ENCODE measurements around the gene DNAJC16. TPM values are rescaled to one million over a fixed set of nuclear protein-coding genes. Genes with fewer than 3 reads are reported as not detected.

Gene DNAJC16
- polyA plus RNA-seq, 3 donors from 2014 or later = 3.7 to 8.9 (median 4.0) TPM

- DNase-seq = no peak
- Mint-ChIP-seq H3K27ac (no peak overlapping the region), H3K27me3 (ENCODE audit: low read depth in 3 of 3) (no peaks in the 10 kb centered on the region), H3K4me3 (no peak overlapping the region), H3K4me1 (no peaks in the 10 kb centered on the region), H3K36me3 (peaks cover 4 to 27% (median 7%) of the 10 kb centered on the region in 3 donors), H3K9me3 (no peaks in the 10 kb centered on the region)
Observed at GRCh38 chr1:15570861-15571260, 44.2 kb downstream of the DNAJC16 start.

GRCh38 chr1:15571266-15571665 lies 44.6 kb downstream of the DNAJC16 start:
- H3K4me1 Mint-ChIP-seq = no peaks in the 10 kb centered on the region
- peaks cover 0 to 23% (median 7%) of the 10 kb centered on the region in 3 donors for H3K36me3 Mint-ChIP-seq
- H3K9me3 Mint-ChIP-seq = no peaks in the 10 kb centered on the region
- DNase-seq = no peak
- peak overlapping the region in 4 of 6 donors; percentile 3 to 53 (median 12) for H3K27ac Mint-ChIP-seq
- no peaks in the 10 kb centered on the region for H3K27me3 Mint-ChIP-seq (ENCODE audit: low read depth in 3 of 3)
- no peak overlapping the region for H3K4me3 Mint-ChIP-seq

- H3K27me3 Mint-ChIP-seq (ENCODE audit: low read depth in 3 of 3) = no peaks in the 10 kb centered on the region
- H3K36me3 Mint-ChIP-seq = peaks cover 0 to 3% (median under 1%) of the 10 kb centered on the region in 3 donors
- H3K27ac Mint-ChIP-seq = peak overlapping the region in 1 of 6 donors; percentile 19
- H3K4me1 Mint-ChIP-seq = peaks cover under 1% of the 10 kb centered on the region in 2 donors
- H3K9me3 Mint-ChIP-seq = no peaks in the 10 kb centered on the region
- no peak for DNase-seq
- H3K4me3 Mint-ChIP-seq = no peak overlapping the region
Observed at GRCh38 chr1:15573477-15573876, 46.8 kb downstream of the DNAJC16 start.

GRCh38 chr1:15574741-15575140 lies 48.1 kb downstream of the DNAJC16 start:
- Mint-ChIP-seq H3K4me1 (peaks cover 13% of the 10 kb centered on the region in 2 donors), H3K4me3 (no peak overlapping the region), H3K27ac (peak overlapping the region in 2 of 6 donors; percentile 21 to 22), H3K9me3 (no peaks in the 10 kb centered on the region), H3K27me3 (ENCODE audit: low read depth in 3 of 3) (peaks cover 0 to 3% (median 0%) of the 10 kb centered on the region in 3 donors), H3K36me3 (peaks cover 0 to 3% (median 0%) of the 10 kb centered on the region in 3 donors)
- no peak for DNase-seq

- Mint-ChIP-seq H3K36me3 (peaks cover 0 to 3% (median 0%) of the 10 kb centered on the region in 3 donors), H3K4me3 (no peak overlapping the region), H3K27me3 (ENCODE audit: low read depth in 3 of 3) (peaks cover 0 to 3% (median 0%) of the 10 kb centered on the region in 3 donors), H3K9me3 (no peaks in the 10 kb centered on the region), H3K4me1 (peaks cover 15% of the 10 kb centered on the region in 2 donors), H3K27ac (no peak overlapping the region)
- no peak for DNase-seq
Observed at GRCh38 chr1:15575549-15576150, 49.0 kb downstream of the DNAJC16 start.

- Mint-ChIP-seq H3K4me3 (no peak overlapping the region), H3K36me3 (no peaks in the 10 kb centered on the region), H3K27ac (no peak overlapping the region), H3K27me3 (ENCODE audit: low read depth in 3 of 3) (peaks cover 0 to 3% (median 0%) of the 10 kb centered on the region in 3 donors), H3K9me3 (no peaks in the 10 kb centered on the region), H3K4me1 (peaks cover 15% of the 10 kb centered on the region in 2 donors)
- DNase-seq = no peak
Observed at GRCh38 chr1:15577691-15578090, 51.0 kb downstream of the DNAJC16 start.

- Mint-ChIP-seq H3K27me3 (ENCODE audit: low read depth in 3 of 3) (peaks cover 0 to 3% (median 0%) of the 10 kb centered on the region in 3 donors), H3K27ac (peak overlapping the region; percentile 10 to 73 (median 44)), H3K4me1 (peaks cover 18 to 22% of the 10 kb centered on the region in 2 donors), H3K4me3 (no peak overlapping the region), H3K9me3 (no peaks in the 10 kb centered on the region), H3K36me3 (no peaks in the 10 kb centered on the region)
- DNase-seq = no peak
Observed at GRCh38 chr1:15578921-15579682, 52.5 kb downstream of the DNAJC16 start.

GRCh38 chr1:15579683-15580047 lies 53.0 kb downstream of the DNAJC16 start:
- no peak overlapping the region for H3K4me3 Mint-ChIP-seq
- H3K4me1 Mint-ChIP-seq = peaks cover 21 to 22% of the 10 kb centered on the region in 2 donors
- peak overlapping the region in 4 of 6 donors; percentile 10 to 67 (median 37) for H3K27ac Mint-ChIP-seq
- peaks cover 0 to 3% (median 0%) of the 10 kb centered on the region in 3 donors for H3K27me3 Mint-ChIP-seq (ENCODE audit: low read depth in 3 of 3)
- H3K36me3 Mint-ChIP-seq = no peaks in the 10 kb centered on the region
- DNase-seq = no peak
- no peaks in the 10 kb centered on the region for H3K9me3 Mint-ChIP-seq

GRCh38 chr1:15583016-15583706 lies 56.5 kb downstream of the DNAJC16 start:
- H3K4me1 Mint-ChIP-seq = peaks cover 22 to 25% of the 10 kb centered on the region in 2 donors
- no peak for DNase-seq
- H3K4me3 Mint-ChIP-seq = peak overlapping the region; percentile 38 to 70 (median 61)
- H3K27me3 Mint-ChIP-seq (ENCODE audit: low read depth in 3 of 3) = peaks cover 0 to 5% (median 3%) of the 10 kb centered on the region in 3 donors
- peaks cover 0 to 2% (median 0%) of the 10 kb centered on the region in 6 donors for H3K9me3 Mint-ChIP-seq
- no peak overlapping the region for H3K27ac Mint-ChIP-seq
- no peaks in the 10 kb centered on the region for H3K36me3 Mint-ChIP-seq

GRCh38 chr1:15584489-15585363 lies 58.1 kb downstream of the DNAJC16 start, which contains the start of gene AGMAT:
Gene AGMAT (minus strand): TSS chr1:15585051. CDS start chr1:15584967, 84 bp downstream.
- H3K4me1 Mint-ChIP-seq = peaks cover 9 to 13% of the 10 kb centered on the region in 2 donors
- H3K9me3 Mint-ChIP-seq = peaks cover 0 to 2% (median 0%) of the 10 kb centered on the region in 6 donors
- H3K36me3 Mint-ChIP-seq = no peaks in the 10 kb centered on the region
- H3K27me3 Mint-ChIP-seq (ENCODE audit: low read depth in 3 of 3) = peaks cover 0 to 6% (median 3%) of the 10 kb centered on the region in 3 donors
- DNase-seq = peak; percentile 40 to 47 (median 43)
- H3K27ac Mint-ChIP-seq = peak within 1 kb of the TSS in 3 of 6 donors; percentile 22 to 64 (median 40)
- H3K4me3 Mint-ChIP-seq = peak within 1 kb of the TSS; percentile 61 to 76 (median 73)

- Mint-ChIP-seq H3K4me1 (peaks cover 0 to 3% of the 10 kb centered on the region in 2 donors), H3K9me3 (peaks cover 0 to 2% (median 0%) of the 10 kb centered on the region in 6 donors), H3K36me3 (no peaks in the 10 kb centered on the region), H3K27me3 (ENCODE audit: low read depth in 3 of 3) (peaks cover 2 to 9% (median 8%) of the 10 kb centered on the region in 3 donors), H3K27ac (no peak overlapping the region), H3K4me3 (no peak overlapping the region)
- DNase-seq = no peak
Observed at GRCh38 chr1:15592285-15592684, 65.6 kb downstream of the DNAJC16 start.

- DNase-seq = no peak
- Mint-ChIP-seq H3K4me3 (no peak overlapping the region), H3K4me1 (no peaks in the 10 kb centered on the region), H3K9me3 (peaks cover 0 to 2% (median 0%) of the 10 kb centered on the region in 6 donors), H3K27me3 (ENCODE audit: low read depth in 3 of 3) (peaks cover 5 to 13% (median 7%) of the 10 kb centered on the region in 3 donors), H3K36me3 (no peaks in the 10 kb centered on the region), H3K27ac (no peak overlapping the region)
Observed at GRCh38 chr1:15595809-15596617, 69.4 kb downstream of the DNAJC16 start.

Data from immature natural killer cell (primary cell).